ENCODE measurements around the gene NCAPG2.

NCAPG2 gene

DNA sequence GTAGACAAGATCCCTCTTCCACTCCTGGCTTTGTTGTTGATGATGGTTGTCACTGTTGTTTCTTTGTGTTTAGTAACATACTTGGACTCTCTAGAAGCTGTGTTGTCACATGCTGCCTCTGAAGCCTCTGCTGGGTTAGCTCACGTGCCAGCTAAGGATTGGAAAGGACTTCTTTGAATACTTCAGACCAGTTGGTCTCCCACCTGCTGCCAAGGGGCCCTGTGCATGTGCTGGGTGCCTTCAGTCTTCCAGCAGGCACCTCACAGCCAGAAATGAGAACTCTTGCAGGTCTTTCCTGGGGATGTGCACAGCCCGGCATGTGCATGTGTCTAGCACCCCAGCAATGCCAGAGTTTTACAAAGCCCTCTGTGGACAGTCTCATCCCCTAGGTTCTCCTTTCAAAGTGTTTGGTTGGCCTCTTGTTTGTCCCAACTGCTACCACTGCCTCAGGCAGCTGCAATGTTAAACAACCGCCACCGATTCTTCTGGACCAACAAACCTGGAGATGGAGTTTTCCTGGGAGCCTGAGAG, 21.7 kb upstream of the NCAPG2 start:
- Histone ChIP-seq H3K9me3 (ENCODE audit: control insufficient read depth, insufficient read depth, low read length) (no peaks in the 10 kb centered on the region), H3K4me3 (ENCODE audit: low read length) (no peak overlapping the region), H3K36me3 (ENCODE audit: control insufficient read depth, insufficient read depth, low read length) (no peaks in the 10 kb centered on the region), H3K4me1 (ENCODE audit: control insufficient read depth, insufficient read depth, low read length) (peaks cover 4% of the 10 kb centered on the region; the same call in 1 of the 2 replicates), H3K27ac (ENCODE audit: low read length) (no peak overlapping the region), H3K27me3 (ENCODE audit: control insufficient read depth, insufficient read depth, low read length) (no peaks in the 10 kb centered on the region)
- DNase-seq (ENCODE audit: low read depth, low spot score), result no peak
- no CpG with 5 or more reads among the region's 4 CpGs for WGBS (ENCODE audit: insufficient coverage, insufficient read length)

DNA sequence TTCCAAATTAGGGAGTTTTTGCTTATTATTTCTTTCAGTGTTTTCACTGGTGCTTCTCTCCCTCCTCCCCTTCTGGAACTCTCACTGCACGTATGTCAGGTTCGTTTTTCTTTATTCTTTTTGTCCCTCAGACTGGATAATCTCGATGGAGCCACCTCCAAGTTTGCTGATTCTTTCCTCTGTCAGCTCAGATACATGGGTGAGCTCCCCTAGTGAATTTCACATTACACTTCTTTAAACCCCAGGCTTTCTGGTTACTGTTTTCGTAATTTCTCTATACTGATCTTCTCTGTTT, 20.8 kb upstream of the NCAPG2 start:
- H3K4me1 ChIP-seq (ENCODE audit: control insufficient read depth, insufficient read depth, low read length), result peaks cover 3% of the 10 kb centered on the region; the same call in 1 of the 2 replicates
- no CpG with 5 or more reads among the region's 4 CpGs for WGBS (ENCODE audit: insufficient coverage, insufficient read length)
- DNase-seq (ENCODE audit: low read depth, low spot score), result no peak
- H3K9me3 ChIP-seq (ENCODE audit: control insufficient read depth, insufficient read depth, low read length), result no peaks in the 10 kb centered on the region
- no peak overlapping the region for H3K27ac ChIP-seq (ENCODE audit: low read length)
- H3K36me3 ChIP-seq (ENCODE audit: control insufficient read depth, insufficient read depth, low read length), result no peaks in the 10 kb centered on the region
- H3K27me3 ChIP-seq (ENCODE audit: control insufficient read depth, insufficient read depth, low read length), result no peaks in the 10 kb centered on the region
- H3K4me3 ChIP-seq (ENCODE audit: low read length), result no peak overlapping the region

DNA sequence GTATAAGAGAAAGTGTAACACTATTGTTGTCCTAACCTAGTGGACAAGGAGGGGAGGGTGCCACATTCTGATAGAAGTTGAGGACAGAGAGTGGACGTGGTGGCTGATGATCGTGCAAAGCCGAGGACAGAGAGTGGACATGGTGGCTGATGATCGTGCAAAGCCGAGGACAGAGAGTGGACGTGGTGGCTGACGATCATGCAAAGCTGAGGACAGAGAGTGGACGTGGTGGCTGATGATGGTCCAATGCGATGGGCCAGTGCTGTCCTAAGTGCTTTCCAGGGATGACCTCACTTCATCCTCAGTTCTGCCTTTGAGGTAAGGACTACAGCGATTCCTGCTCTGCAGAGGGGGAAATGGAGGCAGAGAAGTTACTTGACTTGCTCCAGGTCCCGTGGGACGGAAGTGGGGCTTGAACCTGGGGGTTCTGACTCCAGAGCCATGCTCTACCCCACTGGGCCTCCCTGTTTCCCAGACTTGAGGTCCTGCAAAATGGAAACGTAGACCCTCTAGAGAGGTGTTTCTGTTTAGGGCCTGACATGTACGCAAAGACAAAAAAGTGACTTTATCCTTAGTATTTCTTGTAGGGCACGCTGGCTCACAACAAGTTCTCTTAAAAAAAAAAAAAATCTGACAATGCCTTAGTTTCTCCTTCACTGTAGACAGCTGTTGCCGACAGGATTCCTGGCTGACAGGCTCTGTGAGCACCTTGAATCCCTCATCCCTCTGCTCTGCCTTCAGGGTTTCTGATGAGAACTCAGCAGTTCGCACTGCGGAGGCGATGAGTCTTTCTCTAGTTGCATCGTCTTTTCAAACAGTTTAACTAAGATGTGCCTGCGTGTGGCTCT, 20.3 kb upstream of the NCAPG2 start:
- Histone ChIP-seq H3K36me3 (ENCODE audit: control insufficient read depth, insufficient read depth, low read length) (no peaks in the 10 kb centered on the region), H3K4me3 (ENCODE audit: low read length) (no peak overlapping the region), H3K27ac (ENCODE audit: low read length) (no peak overlapping the region), H3K4me1 (ENCODE audit: control insufficient read depth, insufficient read depth, low read length) (peaks cover 3% of the 10 kb centered on the region; the same call in 1 of the 2 replicates), H3K9me3 (ENCODE audit: control insufficient read depth, insufficient read depth, low read length) (no peaks in the 10 kb centered on the region), H3K27me3 (ENCODE audit: control insufficient read depth, insufficient read depth, low read length) (no peaks in the 10 kb centered on the region)
- no peak for DNase-seq (ENCODE audit: low read depth, low spot score)
- WGBS (ENCODE audit: insufficient coverage, insufficient read length), result no CpG with 5 or more reads among the region's 21 CpGs

DNA sequence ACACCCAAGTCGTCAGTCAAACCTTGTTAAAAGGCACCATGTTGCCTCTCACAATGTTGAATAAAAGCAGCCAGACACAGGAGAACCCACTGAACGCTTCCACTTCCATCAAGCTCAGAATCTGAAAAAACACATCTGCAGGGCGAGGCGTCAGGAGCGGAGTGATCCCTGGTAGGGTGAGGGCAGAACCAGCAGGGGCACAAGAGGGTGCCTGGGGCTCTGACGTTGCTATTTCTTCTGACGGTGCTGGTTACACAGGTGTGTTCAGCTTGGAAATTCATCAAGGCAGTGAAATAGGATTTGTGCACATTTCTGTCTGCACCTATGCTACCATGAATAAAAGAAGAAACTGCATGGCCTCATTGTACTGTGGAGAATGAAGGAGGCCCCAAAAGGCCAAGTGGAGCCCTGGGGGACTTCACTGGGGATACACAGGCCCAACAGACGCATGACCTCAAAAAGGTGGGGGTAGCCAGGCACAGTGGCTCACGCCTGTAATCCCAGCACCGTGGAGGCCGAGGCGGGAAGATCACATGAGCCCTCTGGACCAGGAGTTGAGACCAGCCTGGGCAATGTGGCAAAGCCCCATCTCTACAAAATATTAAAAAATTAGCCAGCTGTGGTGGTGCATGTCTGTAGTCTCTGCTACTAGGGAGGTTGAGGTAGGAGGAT, 19.2 kb upstream of the NCAPG2 start:
- Histone ChIP-seq H3K27ac (ENCODE audit: low read length) (no peak overlapping the region), H3K27me3 (ENCODE audit: control insufficient read depth, insufficient read depth, low read length) (no peaks in the 10 kb centered on the region), H3K4me3 (ENCODE audit: low read length) (no peak overlapping the region), H3K9me3 (ENCODE audit: control insufficient read depth, insufficient read depth, low read length) (no peaks in the 10 kb centered on the region), H3K4me1 (ENCODE audit: control insufficient read depth, insufficient read depth, low read length) (0 out of 2 replicates have a peak, but pooled peaks cover under 1% of the 10 kb centered on the region), H3K36me3 (ENCODE audit: control insufficient read depth, insufficient read depth, low read length) (no peaks in the 10 kb centered on the region)
- whole genome bisulfite sequencing (ENCODE audit: insufficient coverage, insufficient read length), result no CpG with 5 or more reads among the region's 12 CpGs
- no peak for DNase-seq (ENCODE audit: low read depth, low spot score)

DNA sequence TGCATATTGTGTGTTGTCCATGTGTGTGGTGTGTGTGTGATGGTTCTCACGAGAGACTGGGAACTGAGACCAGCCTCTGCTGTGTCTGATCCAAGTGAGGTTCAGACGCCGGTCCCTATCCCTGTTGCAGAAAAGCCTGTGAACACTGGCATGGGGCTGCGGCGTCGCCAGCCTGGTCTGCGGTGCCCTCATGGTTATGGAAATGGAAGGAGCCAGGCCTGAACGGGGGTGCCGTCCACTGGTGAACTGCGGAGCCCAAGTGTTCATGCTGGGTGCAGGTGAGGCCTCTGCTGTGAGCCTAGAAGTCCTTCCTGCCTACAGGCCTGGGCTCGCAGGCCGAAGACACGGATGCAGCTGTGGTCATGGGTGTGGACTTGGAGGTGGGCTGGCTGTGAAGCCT, 18.7 kb upstream of the NCAPG2 start:
- no peak overlapping the region for H3K4me3 ChIP-seq (ENCODE audit: low read length)
- H3K27me3 ChIP-seq (ENCODE audit: control insufficient read depth, insufficient read depth, low read length), result no peaks in the 10 kb centered on the region
- no peaks in the 10 kb centered on the region for H3K9me3 ChIP-seq (ENCODE audit: control insufficient read depth, insufficient read depth, low read length)
- H3K4me1 ChIP-seq (ENCODE audit: control insufficient read depth, insufficient read depth, low read length), result no peaks in the 10 kb centered on the region
- H3K27ac ChIP-seq (ENCODE audit: low read length), result no peak overlapping the region
- no CpG with 5 or more reads among the region's 13 CpGs for WGBS (ENCODE audit: insufficient coverage, insufficient read length)
- DNase-seq (ENCODE audit: low read depth, low spot score), result no peak
- no peaks in the 10 kb centered on the region for H3K36me3 ChIP-seq (ENCODE audit: control insufficient read depth, insufficient read depth, low read length)

DNA sequence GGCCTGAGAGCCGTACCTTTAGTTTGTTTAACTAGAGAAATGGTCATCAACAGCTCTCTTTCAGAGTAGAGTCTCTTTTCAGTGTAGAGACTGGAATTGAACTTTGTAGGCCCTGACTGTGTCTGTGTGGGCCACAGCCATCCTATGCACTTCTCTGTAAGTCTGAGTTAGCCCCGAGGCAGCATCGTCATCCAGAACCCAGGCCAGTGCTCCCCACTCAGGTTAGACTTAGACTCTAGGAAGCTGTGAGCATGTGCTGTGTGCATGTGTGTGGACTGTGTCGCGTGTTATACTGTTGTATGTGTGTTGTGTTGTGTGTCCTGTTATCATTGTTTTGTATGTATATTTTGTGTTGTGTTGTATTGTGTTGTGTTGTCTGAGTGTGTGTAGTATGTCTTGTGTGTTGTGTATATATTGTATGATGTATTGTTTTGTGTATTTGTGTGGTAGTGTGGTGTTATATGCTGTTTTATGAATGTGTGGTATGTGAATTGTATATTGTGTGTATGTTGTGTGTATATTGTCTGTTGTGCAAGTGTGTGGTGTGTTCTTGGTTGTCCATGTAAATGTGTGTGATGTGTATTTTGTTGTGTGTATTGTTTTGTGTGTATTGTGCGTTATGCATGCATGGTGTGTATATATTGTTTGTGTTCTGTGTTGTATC, 18.1 kb upstream of the NCAPG2 start:
- Histone ChIP-seq H3K27ac (ENCODE audit: low read length) (no peak overlapping the region), H3K9me3 (ENCODE audit: control insufficient read depth, insufficient read depth, low read length) (no peaks in the 10 kb centered on the region), H3K36me3 (ENCODE audit: control insufficient read depth, insufficient read depth, low read length) (no peaks in the 10 kb centered on the region), H3K4me1 (ENCODE audit: control insufficient read depth, insufficient read depth, low read length) (no peaks in the 10 kb centered on the region), H3K4me3 (ENCODE audit: low read length) (no peak overlapping the region), H3K27me3 (ENCODE audit: control insufficient read depth, insufficient read depth, low read length) (no peaks in the 10 kb centered on the region)
- no peak for DNase-seq (ENCODE audit: low read depth, low spot score)
- 100% methylated on average over 1 of the region's 6 CpGs for WGBS (ENCODE audit: insufficient coverage, insufficient read length)

DNA sequence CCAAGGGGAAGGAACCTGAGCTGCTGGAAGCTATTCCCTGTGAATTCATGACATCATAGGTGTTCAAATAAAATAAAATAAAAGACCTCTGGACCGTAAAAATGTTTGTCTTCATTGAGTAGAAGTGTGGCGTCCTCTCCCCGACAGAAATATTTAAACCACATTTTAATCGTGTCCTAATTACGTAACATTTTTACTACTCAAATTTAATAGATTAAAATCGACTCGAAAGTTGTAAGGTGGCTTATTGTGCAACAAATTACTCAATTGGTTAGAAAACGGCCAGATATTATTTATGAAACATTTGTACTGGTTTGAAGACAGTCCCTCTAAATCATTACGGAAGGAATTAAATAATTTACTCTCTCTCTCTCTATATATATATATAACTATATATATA, 15.5 kb upstream of the NCAPG2 start:
- H3K27ac ChIP-seq (ENCODE audit: low read length), result no peak overlapping the region

DNA sequence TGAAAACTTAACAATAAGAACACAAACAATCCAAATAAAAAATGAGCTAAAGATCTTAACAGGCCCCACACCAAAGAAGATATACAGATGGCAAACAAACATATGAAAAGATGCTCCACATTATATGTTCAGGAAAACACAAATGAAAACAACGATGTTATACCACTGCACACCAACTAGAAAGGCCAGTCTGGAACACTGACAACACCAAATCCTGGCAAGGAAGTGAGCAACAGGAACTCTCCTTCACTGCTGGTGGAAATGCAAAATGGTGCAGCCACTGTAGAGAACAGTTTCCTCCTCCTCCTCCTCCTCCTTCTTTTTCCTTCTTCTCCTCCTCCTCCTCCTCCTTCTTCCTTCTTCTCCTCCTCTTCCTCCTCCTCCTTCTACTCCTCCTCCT, 12.2 kb upstream of the NCAPG2 start:
- WGBS (ENCODE audit: insufficient coverage, insufficient read length), result no CpG with 5 or more reads among the region's 1 CpG
- DNase-seq (ENCODE audit: low read depth, low spot score), result no peak
- no peak overlapping the region for H3K4me3 ChIP-seq (ENCODE audit: low read length)

More for the DNA sequence above, 15.5 kb upstream of the NCAPG2 start:
- no peaks in the 10 kb centered on the region for H3K4me1 ChIP-seq (ENCODE audit: control insufficient read depth, insufficient read depth, low read length)
- H3K9me3 ChIP-seq (ENCODE audit: control insufficient read depth, insufficient read depth, low read length), result no peaks in the 10 kb centered on the region
- DNase-seq (ENCODE audit: low read depth, low spot score), result no peak
- 100% methylated on average over 4 of the region's 9 CpGs for WGBS (ENCODE audit: insufficient coverage, insufficient read length)
- H3K4me3 ChIP-seq (ENCODE audit: low read length), result no peak overlapping the region
- no peaks in the 10 kb centered on the region for H3K36me3 ChIP-seq (ENCODE audit: control insufficient read depth, insufficient read depth, low read length)
- no peaks in the 10 kb centered on the region for H3K27me3 ChIP-seq (ENCODE audit: control insufficient read depth, insufficient read depth, low read length)

DNA sequence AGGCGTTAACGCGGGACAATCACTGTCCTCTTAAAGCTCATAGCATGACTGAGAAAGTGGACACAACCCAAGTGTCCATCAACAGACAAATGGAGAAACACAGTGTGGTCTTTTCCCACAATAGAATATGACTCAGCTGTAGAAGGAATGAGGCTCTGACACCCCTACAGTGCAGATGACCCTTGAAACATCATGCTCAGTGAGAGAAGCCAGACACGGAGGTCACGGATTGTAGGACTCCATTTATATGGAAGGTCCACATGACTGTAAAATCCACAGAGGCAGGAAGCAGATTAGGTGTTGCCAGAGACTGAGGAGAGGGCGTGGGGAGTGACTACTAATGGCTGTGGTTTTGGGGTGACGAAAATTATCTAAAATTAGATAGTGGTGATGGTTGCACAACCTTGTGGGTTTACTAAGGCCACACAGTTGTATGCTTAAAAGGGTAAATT, 6.1 kb upstream of the NCAPG2 start:
- Histone ChIP-seq H3K36me3 (ENCODE audit: control insufficient read depth, insufficient read depth, low read length) (no peaks in the 10 kb centered on the region), H3K9me3 (ENCODE audit: control insufficient read depth, insufficient read depth, low read length) (no peaks in the 10 kb centered on the region), H3K4me1 (ENCODE audit: control insufficient read depth, insufficient read depth, low read length) (no peaks in the 10 kb centered on the region), H3K27ac (ENCODE audit: low read length) (no peak overlapping the region), H3K4me3 (ENCODE audit: low read length) (no peak overlapping the region), H3K27me3 (ENCODE audit: control insufficient read depth, insufficient read depth, low read length) (no peaks in the 10 kb centered on the region)
- no peak for DNase-seq (ENCODE audit: low read depth, low spot score)
- WGBS (ENCODE audit: insufficient coverage, insufficient read length), result no CpG with 5 or more reads among the region's 7 CpGs

More for the DNA sequence above, 12.2 kb upstream of the NCAPG2 start:
- H3K36me3 ChIP-seq (ENCODE audit: control insufficient read depth, insufficient read depth, low read length), result no peaks in the 10 kb centered on the region
- H3K9me3 ChIP-seq (ENCODE audit: control insufficient read depth, insufficient read depth, low read length), result no peaks in the 10 kb centered on the region
- H3K4me1 ChIP-seq (ENCODE audit: control insufficient read depth, insufficient read depth, low read length), result no peaks in the 10 kb centered on the region
- no peaks in the 10 kb centered on the region for H3K27me3 ChIP-seq (ENCODE audit: control insufficient read depth, insufficient read depth, low read length)
- no peak overlapping the region for H3K27ac ChIP-seq (ENCODE audit: low read length)

DNA sequence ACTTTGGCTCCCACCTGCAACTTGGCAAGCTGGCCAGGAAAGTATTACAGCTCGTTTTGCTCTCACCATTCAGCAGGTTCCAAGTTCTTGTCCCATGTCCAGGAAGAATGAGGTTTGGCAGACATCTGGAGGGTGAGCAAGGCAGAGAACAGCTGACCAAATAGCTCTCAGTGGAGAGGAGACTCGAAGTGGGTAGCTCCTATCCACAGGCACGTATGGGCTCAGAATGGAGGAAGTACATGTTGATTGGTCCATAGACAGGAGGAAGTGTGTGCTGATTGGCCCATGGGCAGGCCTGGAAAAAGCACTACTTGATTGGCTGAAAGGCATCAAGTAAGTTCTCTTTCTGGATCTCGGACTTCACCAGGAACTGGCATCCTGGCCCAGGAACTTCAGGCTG, 3.0 kb upstream of the NCAPG2 start:
- Histone ChIP-seq H3K4me1 (ENCODE audit: control insufficient read depth, insufficient read depth, low read length) (0 out of 2 replicates have a peak, but pooled peaks cover 1% of the 10 kb centered on the region), H3K9me3 (ENCODE audit: control insufficient read depth, insufficient read depth, low read length) (no peaks in the 10 kb centered on the region), H3K27me3 (ENCODE audit: control insufficient read depth, insufficient read depth, low read length) (no peaks in the 10 kb centered on the region), H3K36me3 (ENCODE audit: control insufficient read depth, insufficient read depth, low read length) (no peaks in the 10 kb centered on the region), H3K27ac (ENCODE audit: low read length) (no peak overlapping the region), H3K4me3 (ENCODE audit: low read length) (no peak overlapping the region)
- DNase-seq (ENCODE audit: low read depth, low spot score), result no peak
- no CpG with 5 or more reads among the region's 4 CpGs for WGBS (ENCODE audit: insufficient coverage, insufficient read length)

Measured in iPS DF 6.9 (cell line).